NCI-H2081 treated with DMSO at 0.1 percent for 48 hours (cell line): Measurements from ENCODE around the gene TMEM225B.
"Not testable (repeated sequence)": the region's sequence is repeated elsewhere in the genome, so short reads cannot be mapped to it uniquely, and the experiment has no call there.

Experiments
- DNase-seq: peaks from one replicate; lab custom pipeline; 2025; lab: John Stamatoyannopoulos, UW

Gene TMEM225B

DNA sequence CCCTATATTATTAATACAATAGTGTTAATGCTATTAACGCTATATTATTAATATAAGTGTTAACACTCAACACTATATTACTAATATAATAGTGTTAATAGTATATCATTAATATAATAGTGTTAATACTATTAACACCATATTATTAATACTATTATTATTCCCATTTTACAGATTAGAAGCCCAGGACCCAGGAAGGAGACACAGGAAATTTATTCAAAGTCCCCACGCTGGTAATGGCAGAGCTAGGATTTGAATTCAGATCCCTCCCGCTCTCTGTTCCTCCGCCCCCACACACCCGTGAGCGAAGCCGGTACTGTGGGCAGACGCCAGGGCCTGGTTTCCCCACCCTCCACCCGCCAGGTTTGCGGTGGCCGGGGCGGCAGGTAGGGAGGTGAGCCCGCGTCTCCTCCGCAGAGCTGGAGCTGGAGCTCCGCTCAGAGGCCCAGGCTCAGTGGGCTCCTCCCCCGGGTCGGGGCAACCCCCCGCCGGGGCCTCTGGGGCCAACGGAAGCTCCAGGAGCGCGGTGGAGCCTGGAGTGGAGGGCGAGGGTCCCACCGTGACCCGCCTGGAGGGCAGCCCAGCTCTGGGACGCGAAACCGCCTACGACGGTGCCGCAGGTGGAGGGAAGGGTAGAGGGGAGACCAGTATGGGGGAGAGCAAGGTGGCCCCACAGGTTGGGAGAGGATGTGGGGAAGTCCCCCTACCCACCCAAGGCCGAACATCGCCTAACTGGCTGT lies at the start of gene TMEM225B:
Gene TMEM225B, plus strand, starts transcription at position 506 of the 740 bp plus-strand sequence. CDS start 6,122 bp downstream, outside the sequence.
- no peak for DNase-seq

DNA sequence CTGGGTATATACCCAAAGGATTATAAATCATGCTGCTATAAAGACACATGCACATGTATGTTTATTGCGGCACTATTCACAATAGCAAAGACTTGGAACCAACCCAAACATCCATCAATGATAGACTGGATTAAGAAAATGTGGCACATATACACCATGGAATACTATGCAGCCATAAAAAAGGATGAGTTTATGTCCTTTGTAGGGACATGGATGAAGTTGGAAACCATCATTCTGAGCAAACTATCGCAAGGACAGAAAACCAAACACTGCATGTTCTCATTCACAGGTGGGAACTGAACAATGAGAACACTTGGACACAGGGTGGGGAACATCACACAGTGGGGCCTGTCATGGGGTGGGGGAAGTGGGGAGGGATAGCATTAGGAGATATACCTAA lies 48.5 kb upstream of the TMEM225B start:
- not testable (repeated sequence) for DNase-seq

DNA sequence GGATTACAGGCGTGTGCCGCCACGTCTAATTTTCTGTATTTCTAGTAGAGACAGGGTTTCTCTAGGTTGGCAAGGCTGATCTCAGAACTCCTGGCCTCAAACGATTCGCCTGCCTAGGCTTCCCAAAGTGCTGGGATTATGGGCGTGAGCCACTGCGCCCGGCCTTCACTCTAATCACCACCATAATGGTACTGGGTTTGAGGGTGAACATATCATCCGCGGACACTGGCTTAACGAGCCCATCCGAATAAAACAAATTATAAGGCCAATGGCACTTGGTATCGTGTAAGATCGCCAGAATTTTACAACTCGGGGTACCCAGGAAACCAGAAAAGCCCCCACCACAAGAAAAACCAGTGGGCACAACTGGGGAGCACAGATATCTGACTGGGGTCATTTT lies 46.7 kb upstream of the TMEM225B start:
- no peak for DNase-seq

DNA sequence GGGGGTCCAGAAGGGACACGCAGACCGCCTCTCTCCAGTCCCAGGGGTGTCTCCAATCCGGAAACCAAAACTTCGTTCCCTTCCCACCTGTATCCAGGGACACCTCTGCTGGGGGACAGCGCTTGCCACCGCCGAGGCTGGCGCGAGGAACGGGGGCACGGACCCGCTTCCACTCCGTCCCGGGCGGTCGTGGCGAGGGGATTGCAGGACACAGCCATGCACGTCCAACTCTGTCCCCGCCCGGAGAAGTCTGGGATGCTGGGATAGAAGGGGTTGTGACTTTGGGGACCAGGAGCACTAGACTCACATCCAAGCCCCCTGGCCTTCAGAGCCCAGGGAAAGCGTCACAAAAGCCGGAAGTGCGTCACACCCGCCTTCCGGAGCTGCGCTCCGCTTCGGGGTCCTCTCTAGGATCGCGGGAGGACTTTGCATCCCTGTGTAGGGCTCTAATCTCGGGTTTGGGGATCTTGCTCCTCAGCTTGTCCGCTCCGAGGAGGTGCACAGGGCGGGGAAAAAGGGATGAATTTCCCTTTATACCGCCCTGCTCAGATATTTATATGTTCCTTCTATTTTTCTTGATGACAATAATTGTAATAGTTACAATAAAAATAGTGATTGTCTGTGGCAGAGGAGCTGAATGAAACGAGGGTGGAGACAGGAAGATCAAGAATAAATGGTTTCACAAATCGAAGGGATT lies 46.2 kb upstream of the TMEM225B start, which contains the start of gene FAM200A:
Gene FAM200A, minus strand, starts transcription at position 348 of the 697 bp plus-strand sequence. CDS start 3,707 bp downstream, outside the sequence.
- peak; percentile 55 for DNase-seq

DNA sequence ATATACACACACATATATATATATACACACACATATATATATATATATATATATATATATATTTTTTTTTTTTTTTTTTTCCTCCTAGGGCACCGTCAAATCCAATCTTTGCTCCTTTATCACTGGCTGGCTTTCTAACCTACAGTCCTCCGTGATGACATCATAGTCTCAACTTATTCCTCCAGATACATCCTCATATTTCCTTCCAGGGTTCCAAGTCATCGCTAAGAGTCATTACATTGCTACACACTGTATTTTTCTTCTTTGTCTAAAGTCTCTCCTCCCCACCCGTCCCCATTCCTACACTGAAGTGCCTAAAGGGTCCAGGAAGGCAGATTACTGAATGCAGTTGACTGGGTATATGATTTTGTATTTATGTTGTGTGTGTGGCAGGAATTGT lies 45.0 kb upstream of the TMEM225B start:
- no peak for DNase-seq

GRCh38 chr7:99554939-99555338 lies 43.1 kb upstream of the TMEM225B start:
- DNase-seq, result no peak

DNA sequence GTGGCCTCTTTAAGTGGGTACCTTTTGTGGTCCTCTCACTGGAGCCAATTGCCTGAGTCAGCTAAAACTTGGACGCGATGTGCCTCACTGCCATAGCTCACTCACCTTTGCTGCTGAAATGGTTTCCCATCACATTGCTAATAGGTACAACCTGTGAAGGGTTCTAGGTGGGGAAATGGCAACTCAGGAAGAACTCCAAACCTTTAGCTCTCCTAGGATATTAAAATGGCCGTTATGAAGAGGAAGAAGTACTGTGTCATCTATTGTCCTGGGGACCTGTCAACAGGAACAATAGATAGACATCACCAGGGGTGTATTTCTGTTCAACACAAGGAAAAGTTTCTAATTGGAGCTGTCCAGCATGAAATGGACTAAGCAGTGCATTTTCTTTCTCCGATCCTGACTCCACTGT lies 40.9 kb upstream of the TMEM225B start:
- no peak for DNase-seq

GRCh38 chr7:99557940-99558305 lies 40.1 kb upstream of the TMEM225B start:
- DNase-seq, result no peak

- peak; percentile 79 for DNase-seq
These were observed 39.5 kb upstream of the TMEM225B start, which contains the start of gene ZNF655 for GRCh38 chr7:99558306-99559174. Gene ZNF655 (plus strand): TSS chr7:99558642. CDS start chr7:99560560, 1,918 bp downstream.

DNA sequence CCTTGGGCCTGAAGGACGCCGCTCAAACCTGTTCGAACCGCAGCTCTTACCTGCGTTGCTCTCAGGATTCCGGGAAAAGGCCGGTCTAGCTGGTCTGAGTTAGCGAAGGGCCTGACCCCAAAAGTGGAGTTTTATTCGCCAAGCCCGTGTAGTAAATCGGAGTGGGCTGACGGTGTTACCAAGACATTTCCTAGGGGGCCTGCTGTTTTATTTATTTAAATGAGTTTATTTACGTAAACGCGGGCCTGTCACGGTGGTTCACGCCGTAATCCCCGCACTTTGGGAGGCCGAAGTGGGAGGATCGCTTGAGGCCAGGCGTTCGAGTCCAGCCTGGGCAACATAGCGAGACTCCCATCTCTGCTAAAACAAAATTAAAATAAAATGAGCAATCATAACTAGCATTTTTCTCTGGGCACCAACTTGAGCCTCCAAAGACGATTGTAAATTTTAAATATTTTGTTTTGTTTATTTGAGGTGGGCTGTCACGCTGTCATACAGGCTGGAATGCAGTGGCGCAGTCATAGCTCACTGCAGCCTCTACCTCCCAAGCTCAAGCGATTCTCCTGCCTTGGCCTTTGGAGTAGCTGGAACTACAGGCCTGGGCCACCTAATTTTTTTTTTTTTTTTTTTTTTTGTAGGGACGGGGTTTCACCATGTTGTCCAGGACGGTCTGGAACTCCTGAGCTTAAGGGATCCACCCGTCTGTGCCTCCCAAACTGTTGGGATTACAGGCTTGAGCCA lies 38.7 kb upstream of the TMEM225B start:
- no peak for DNase-seq

DNA sequence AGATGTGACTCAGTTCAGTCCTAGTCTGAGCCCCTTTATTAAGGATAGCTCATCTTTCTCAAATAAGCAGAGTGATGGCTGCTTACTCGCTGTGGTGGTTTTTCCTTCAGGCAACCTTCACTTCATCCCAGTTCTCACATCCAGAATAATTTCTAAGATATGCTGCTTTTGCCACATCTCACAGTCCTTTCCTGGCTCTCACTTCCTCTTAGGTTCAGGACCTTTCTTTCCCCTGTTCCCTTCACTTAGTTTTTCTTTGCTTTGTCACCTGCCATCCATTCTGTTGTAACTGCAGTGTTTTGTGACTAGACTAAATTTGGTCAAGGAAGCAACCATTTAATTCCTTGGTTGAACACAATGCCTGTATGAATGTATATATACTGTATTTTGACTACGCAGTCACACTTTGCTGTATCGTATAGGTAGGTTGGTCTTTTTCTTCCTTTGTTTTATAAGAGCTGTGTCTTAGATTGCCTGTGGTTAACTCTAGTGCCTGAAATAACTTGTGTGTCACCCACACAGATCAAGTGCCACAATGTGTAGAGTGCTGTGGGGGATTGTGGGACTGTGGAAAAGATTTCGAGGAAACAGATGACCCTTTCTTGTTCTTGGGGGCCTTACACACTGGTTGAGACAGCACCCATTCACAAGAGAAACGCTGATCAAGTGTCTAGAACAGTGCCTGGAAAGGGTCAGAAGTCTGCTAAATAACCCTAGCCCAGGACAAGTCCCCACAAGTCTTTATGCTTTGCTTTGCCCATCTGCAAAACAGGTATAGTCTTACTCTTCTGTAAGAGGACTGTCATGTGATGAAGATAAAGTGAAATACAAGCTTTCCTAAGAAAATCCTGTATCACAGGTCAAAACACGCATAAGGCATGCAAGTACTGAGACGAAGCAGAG lies 37.0 kb upstream of the TMEM225B start:
- DNase-seq, result no peak

DNA sequence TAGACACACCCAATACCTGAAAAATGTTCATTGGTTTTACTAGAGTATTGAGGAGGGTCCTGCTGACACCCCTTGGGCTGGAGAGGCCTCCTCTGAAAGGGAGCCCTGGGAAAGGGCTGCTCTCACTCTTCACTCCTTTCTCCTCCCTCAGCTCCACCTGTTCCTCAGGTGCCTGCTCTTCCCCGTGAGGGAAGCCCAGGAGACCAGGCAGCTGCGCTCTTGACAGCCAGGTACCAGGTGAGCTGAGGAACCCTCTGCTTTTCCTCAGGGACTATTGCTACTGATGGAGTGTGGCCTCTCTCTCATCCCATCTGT lies 36.4 kb upstream of the TMEM225B start:
- no peak for DNase-seq

DNA sequence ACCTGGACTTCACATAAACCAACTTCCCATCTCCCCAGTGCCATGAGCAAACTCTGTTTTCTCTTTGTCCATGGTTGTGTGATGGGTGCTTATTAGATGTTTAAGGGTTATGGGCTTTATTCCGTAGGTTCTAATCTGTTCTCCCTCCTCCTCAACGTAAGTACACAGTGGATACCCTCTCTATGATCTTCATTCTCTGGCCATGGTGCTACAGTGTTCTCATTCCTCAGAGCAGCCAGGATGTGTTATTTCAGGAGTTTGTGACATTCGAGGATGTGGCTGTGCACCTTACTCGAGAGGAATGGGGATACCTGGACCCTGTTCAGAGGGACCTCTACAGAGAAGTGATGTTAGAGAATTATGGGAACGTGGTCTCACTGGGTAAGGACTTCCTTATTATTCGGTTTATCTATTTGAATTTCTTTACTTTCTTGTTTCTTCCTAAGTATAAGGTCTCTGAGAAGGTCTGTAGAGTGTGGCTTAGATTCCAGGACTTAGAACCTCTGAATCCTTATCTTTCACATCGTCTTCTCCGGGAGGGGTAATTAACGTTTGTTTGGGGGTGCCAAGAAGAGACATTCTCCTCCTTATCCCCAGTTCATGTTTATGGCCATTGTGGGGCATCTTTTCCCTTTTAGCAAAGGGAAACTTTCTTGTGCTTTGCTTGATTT lies 35.8 kb upstream of the TMEM225B start:
- no peak for DNase-seq

- no peak for DNase-seq
These were observed 35.2 kb upstream of the TMEM225B start for GRCh38 chr7:99562832-99563231.

- no peak for DNase-seq
These were observed 34.4 kb upstream of the TMEM225B start for GRCh38 chr7:99563650-99564049.

DNA sequence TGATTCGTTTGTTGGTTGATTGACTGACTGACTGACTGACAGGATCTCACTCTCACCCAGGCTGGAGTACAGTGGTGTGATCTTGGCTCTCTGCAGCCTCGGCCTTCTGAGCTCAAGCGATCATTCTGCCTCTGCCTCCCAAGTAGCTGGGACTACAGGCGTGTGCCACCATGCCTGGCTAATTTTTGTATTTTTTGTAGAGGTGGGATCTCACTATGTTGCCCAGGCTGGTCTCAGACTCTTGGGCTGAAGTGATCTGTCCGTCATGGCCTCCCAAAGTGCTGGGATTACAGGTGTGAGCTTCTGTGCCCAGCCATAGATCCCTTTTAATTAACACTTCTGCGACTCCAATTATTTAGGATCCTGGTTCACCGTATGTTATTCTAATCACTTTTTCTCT lies 29.3 kb upstream of the TMEM225B start:
- DNase-seq, result not testable (repeated sequence)

- DNase-seq, result no peak
These were observed 26.3 kb upstream of the TMEM225B start for GRCh38 chr7:99571768-99572167.

DNA sequence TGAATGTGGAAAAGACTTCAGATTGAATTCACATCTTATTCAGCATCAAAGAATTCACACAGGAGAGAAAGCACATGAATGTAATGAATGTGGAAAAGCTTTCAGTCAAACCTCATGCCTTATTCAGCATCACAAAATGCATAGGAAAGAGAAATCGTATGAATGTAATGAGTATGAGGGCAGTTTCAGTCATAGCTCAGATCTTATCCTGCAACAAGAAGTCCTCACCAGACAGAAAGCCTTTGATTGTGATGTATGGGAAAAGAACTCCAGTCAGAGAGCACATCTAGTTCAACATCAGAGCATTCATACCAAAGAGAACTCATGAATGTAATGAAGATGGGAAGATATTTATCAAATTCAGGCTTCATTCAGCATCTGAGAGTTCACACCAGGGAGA lies 24.8 kb upstream of the TMEM225B start:
- no peak for DNase-seq

DNA sequence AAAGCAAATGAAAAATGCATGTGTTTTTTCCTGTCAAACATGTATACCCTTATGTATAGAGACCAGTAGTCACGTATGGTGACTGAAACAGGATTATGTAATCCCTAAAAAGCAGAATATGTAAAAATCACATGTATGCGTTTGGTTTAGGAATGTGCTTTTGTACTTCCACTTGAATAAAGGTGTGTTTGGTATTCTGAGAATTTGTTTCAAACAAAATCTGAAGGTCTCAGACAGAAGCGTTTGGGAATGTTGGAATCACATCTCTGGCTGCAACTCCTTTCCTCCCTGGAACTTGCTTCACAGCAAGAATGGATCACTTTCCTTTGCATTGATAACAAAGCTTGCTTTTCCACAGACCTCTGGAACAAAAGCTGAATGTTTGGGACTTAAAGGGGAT lies 21.8 kb upstream of the TMEM225B start:
- DNase-seq, result no peak

- no peak for DNase-seq
These were observed 18.6 kb upstream of the TMEM225B start for GRCh38 chr7:99579281-99579955.
